Testis (tissue), 2 donors: ENCODE data around the gene C1orf21.

ENCODE experiments used
- POLR2A ChIP-seq: fragments of 450-650 bp; IDR thresholded peaks from one replicate; pipeline ENCODE4 v1.6.1; 2017; ENCODE audit warnings: antibody characterized with exemption, mild to moderate bottlenecking, moderate library complexity
- TF ChIP-seq, protein P1 (sequence below), 3 experiments: fragments of 450-650 bp in 2 of 3; fragments of 200-600 bp in 1 of 3; sonication (generic) in 1 of 3; IDR thresholded peaks; one replicate each; pipeline ENCODE4 v1.5.1; 2016 to 2019; ENCODE audit warnings: antibody characterized with exemption in 3 of 3, mild to moderate bottlenecking in 2 of 3, moderate library complexity in 1 of 3

DNA sequence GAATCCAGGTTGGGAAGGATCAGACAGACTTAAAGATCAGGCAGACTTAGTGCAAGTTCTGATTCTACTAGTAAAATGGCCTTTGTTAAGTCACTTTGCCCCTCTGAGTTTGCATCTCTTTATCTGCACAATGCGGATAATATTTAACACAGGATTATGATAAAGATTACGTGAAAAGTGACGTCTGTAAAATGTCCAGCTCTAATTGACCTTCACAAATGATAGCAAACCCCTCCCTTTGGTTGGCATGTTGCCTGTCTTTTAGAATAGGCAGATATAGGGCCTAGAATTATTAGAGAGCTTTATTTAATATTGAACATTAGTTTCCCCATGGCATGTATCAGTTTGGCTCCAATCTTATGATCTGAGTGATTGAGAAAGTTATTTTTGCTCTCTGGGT lies 55.4 kb downstream of the C1orf21 start:
- TF ChIP-seq, protein P1, sequence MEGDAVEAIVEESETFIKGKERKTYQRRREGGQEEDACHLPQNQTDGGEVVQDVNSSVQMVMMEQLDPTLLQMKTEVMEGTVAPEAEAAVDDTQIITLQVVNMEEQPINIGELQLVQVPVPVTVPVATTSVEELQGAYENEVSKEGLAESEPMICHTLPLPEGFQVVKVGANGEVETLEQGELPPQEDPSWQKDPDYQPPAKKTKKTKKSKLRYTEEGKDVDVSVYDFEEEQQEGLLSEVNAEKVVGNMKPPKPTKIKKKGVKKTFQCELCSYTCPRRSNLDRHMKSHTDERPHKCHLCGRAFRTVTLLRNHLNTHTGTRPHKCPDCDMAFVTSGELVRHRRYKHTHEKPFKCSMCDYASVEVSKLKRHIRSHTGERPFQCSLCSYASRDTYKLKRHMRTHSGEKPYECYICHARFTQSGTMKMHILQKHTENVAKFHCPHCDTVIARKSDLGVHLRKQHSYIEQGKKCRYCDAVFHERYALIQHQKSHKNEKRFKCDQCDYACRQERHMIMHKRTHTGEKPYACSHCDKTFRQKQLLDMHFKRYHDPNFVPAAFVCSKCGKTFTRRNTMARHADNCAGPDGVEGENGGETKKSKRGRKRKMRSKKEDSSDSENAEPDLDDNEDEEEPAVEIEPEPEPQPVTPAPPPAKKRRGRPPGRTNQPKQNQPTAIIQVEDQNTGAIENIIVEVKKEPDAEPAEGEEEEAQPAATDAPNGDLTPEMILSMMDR (IDR thresholded peaks at IDR 0.05) = no peak
- TF ChIP-seq POLR2A = no peak
